ENCODE data around the gene USP31. TPM values are rescaled to one million over a fixed set of nuclear protein-coding genes. Genes with fewer than 3 reads are reported as not detected.

USP31 gene
- total RNA-seq, 1 experiment from 2014 or later: 17.4 TPM

- CTCF ChIA-PET: no interaction called here
- Mint-ChIP-seq H3K27me3 (ENCODE audit: low read depth) (no peaks in the 10 kb centered on the region), H3K9me3 (peaks cover 13% of the 10 kb centered on the region), H3K4me1 (no peaks in the 10 kb centered on the region), H3K36me3 (no peaks in the 10 kb centered on the region), H3K4me3 (no peak overlapping the region), H3K27ac (no peak overlapping the region)
- POLR2A ChIA-PET: no interaction called here
- no peak for DNase-seq (ENCODE audit: low spot score)
- TF ChIP-seq HMGA2 (CRISPR knock-in tag; IDR thresholded peaks at IDR 0.05): no peak
- no peak for TF ChIP-seq CREM (CRISPR knock-in tag; IDR thresholded peaks at IDR 0.05)
- TF ChIP-seq STAT6 (CRISPR knock-in tag; conservative IDR thresholded peaks at IDR 0.05; ENCODE audit: low read depth): no peak
- TF ChIP-seq NFYB (CRISPR knock-in tag; conservative IDR thresholded peaks at IDR 0.05; ENCODE audit: low read depth): no peak
- no peak for TF ChIP-seq E2F1 (CRISPR knock-in tag; IDR thresholded peaks at IDR 0.05)
- TF ChIP-seq RORB (CRISPR knock-in tag; IDR thresholded peaks at IDR 0.05): no peak
- no peak for TF ChIP-seq ZNF317 (CRISPR knock-in tag; IDR thresholded peaks at IDR 0.05; ENCODE audit: borderline replicate concordance, low read depth)
- TF ChIP-seq HMGXB4 (CRISPR knock-in tag; IDR thresholded peaks at IDR 0.05): no peak
- TF ChIP-seq ZNF416 (CRISPR knock-in tag; IDR thresholded peaks at IDR 0.05): no peak
- TF ChIP-seq ZNF396 (CRISPR knock-in tag; IDR thresholded peaks at IDR 0.05; ENCODE audit: borderline replicate concordance): no peak
- TF ChIP-seq EMX1 (CRISPR knock-in tag; IDR thresholded peaks at IDR 0.05): no peak
- TF ChIP-seq CREB1 (CRISPR knock-in tag; IDR thresholded peaks at IDR 0.05): no peak
- no peak for TF ChIP-seq NR3C1 (CRISPR knock-in tag; conservative IDR thresholded peaks at IDR 0.05; ENCODE audit: low read depth)
- no peak for TF ChIP-seq ZNF263 (CRISPR knock-in tag; IDR thresholded peaks at IDR 0.05; ENCODE audit: low read depth)
- TF ChIP-seq NR1H2 (CRISPR knock-in tag; IDR thresholded peaks at IDR 0.05): no peak
- no peak for TF ChIP-seq SMAD4 (CRISPR knock-in tag; IDR thresholded peaks at IDR 0.05)
- TF ChIP-seq GTF2I (CRISPR knock-in tag; conservative IDR thresholded peaks at IDR 0.05): no peak
- no peak for ATAC-seq
Observed at GRCh38 chr16:23039118-23039517, 110.1 kb downstream of the USP31 start.

GRCh38 chr16:23035240-23035639 lies 114.0 kb downstream of the USP31 start:
- H3K27me3 Mint-ChIP-seq (ENCODE audit: low read depth): no peaks in the 10 kb centered on the region; the same call in 1 of the 2 replicates
- no peak for TF ChIP-seq HMGXB4 (CRISPR knock-in tag; IDR thresholded peaks at IDR 0.05)
- no peak for TF ChIP-seq USF2 (CRISPR knock-in tag; IDR thresholded peaks at IDR 0.05)
- TF ChIP-seq CTCF (IDR thresholded peaks at IDR 0.05): no peak
- H3K36me3 Mint-ChIP-seq: peaks cover 8% of the 10 kb centered on the region
- H3K4me3 Mint-ChIP-seq: no peak overlapping the region
- POLR2A ChIA-PET: no interaction called here
- CTCF ChIA-PET: interaction anchor here (1.0 kb wide), 1 partner anchor 58 kb away, joined by 3 read pairs; no protein-coding TSS in a partner anchor
- H3K9me3 Mint-ChIP-seq: peaks cover 26% of the 10 kb centered on the region
- H3K27ac Mint-ChIP-seq: no peak overlapping the region
- DNase-seq (ENCODE audit: low spot score) (no peak), ATAC-seq (no peak)
- H3K4me1 Mint-ChIP-seq: peaks cover 9% of the 10 kb centered on the region; the same call in 1 of the 2 replicates

Measured in WTC11 (cell line).